ENCODE data around the gene PBXIP1.

- TF ChIP-seq CTCF (IDR thresholded peaks at IDR 0.05) (no peak), POLR2AphosphoS5 (IDR thresholded peaks at IDR 0.05) (no peak), POLR2A (IDR thresholded peaks at IDR 0.05) (no peak)
Measured at GRCh38 chr1:154999571-155000410, 43.9 kb upstream of the PBXIP1 start.
